Stimulated activated CD4-positive, alpha-beta T cell treated with anti-CD3 and anti-CD28 coated beads, Interleukin-1b, Interleukin-23, amount 100 ng/mL, for 4 hours (primary cell): Measurements from ENCODE around the gene KRT3.

Source experiments
- DNase-seq, 2 donors: peaks; one replicate each; pipeline ENCODE4 v3.0.0-alpha.2; 2020; ENCODE audit warnings: low read depth in 2 of 2

Gene KRT3

GRCh38 chr12:52795694-52796428 is at the start of gene KRT3:
KRT3 (minus strand) TSS chr12:52796117; CDS start chr12:52796042, 75 bp downstream.
- no peak for DNase-seq

- no peak for DNase-seq
Observed at GRCh38 chr12:52844386-52844785, 48.5 kb upstream of the KRT3 start.

- no peak for DNase-seq
Observed at GRCh38 chr12:52839436-52840105, 43.7 kb upstream of the KRT3 start.

- DNase-seq, result no peak
Observed at GRCh38 chr12:52838609-52839435, 42.9 kb upstream of the KRT3 start.

- DNase-seq, result no peak
Observed at GRCh38 chr12:52837781-52838608, 42.1 kb upstream of the KRT3 start.

- DNase-seq, result no peak
Observed at GRCh38 chr12:52837413-52837741, 41.5 kb upstream of the KRT3 start.

- DNase-seq, result no peak
Observed at GRCh38 chr12:52836491-52837412, 40.8 kb upstream of the KRT3 start.

- peak; percentile 28 to 42 for DNase-seq
Observed at GRCh38 chr12:52836042-52836466, 40.1 kb upstream of the KRT3 start.

GRCh38 chr12:52835271-52836041 is 39.5 kb upstream of the KRT3 start:
- no peak for DNase-seq

GRCh38 chr12:52834727-52835001 is 38.7 kb upstream of the KRT3 start:
- DNase-seq, result no peak

GRCh38 chr12:52833922-52834726 is 38.2 kb upstream of the KRT3 start, which contains the start of gene KRT79:
KRT79 (minus strand) TSS chr12:52834311; CDS start chr12:52834260, 51 bp downstream.
- no peak for DNase-seq

GRCh38 chr12:52832985-52833905 is 37.3 kb upstream of the KRT3 start:
- DNase-seq, result no peak

GRCh38 chr12:52832451-52832850 is 36.5 kb upstream of the KRT3 start:
- no peak for DNase-seq

GRCh38 chr12:52831251-52831650 is 35.3 kb upstream of the KRT3 start:
- no peak for DNase-seq

GRCh38 chr12:52829986-52830770 is 34.3 kb upstream of the KRT3 start:
- DNase-seq, result no peak

GRCh38 chr12:52828591-52829021 is 32.7 kb upstream of the KRT3 start:
- no peak for DNase-seq

GRCh38 chr12:52828156-52828555 is 32.2 kb upstream of the KRT3 start:
- no peak for DNase-seq
